ENCODE results near the gene NKAPL. TPM values are rescaled to one million over a fixed set of nuclear protein-coding genes. Genes with fewer than 3 reads are reported as not detected.

NKAPL gene
- total and polyA plus RNA-seq, 2 of the 13 experiments (the other 11 are each of a cell fraction or from before 2014, with no cell fraction given), result not detected

- TF ChIP-seq GLMP (CRISPR knock-in tag; IDR thresholded peaks at IDR 0.05; ENCODE audit: borderline replicate concordance) (no peak), PRMT3 (CRISPR knock-in tag; IDR thresholded peaks at IDR 0.05; ENCODE audit: borderline replicate concordance, low read depth) (0 out of 2 replicates have a peak, but pooled peaks have one; percentile 38), MAFF (IDR thresholded peaks at IDR 0.05; ENCODE audit: low read depth, low read length) (peak; percentile 70; the same call in 1 of the 2 replicates), CSRNP1 (CRISPR knock-in tag; IDR thresholded peaks at IDR 0.05) (0 out of 2 replicates have a peak, but pooled peaks have one; percentile 39), ZNF7 (CRISPR knock-in tag; IDR thresholded peaks at IDR 0.05) (0 out of 2 replicates have a peak, but pooled peaks have one; percentile 44), SOX13 (IDR thresholded peaks at IDR 0.05) (peak; percentile 63), SOX13 (CRISPR knock-in tag; conservative IDR thresholded peaks at IDR 0.05 in 1 of 2, IDR thresholded peaks at IDR 0.05 in 1 of 2) (peak in 1 of 2 experiments; percentile 82; a peak in 2 of 4 replicates), ZBTB7B (CRISPR knock-in tag; IDR thresholded peaks at IDR 0.05) (peak; percentile 35), ZFP37 (CRISPR knock-in tag; IDR thresholded peaks at IDR 0.05; ENCODE audit: borderline replicate concordance) (peak; percentile 57; the same call in 1 of the 2 replicates), GMEB1 (CRISPR knock-in tag; IDR thresholded peaks at IDR 0.05; ENCODE audit: borderline replicate concordance) (peak; percentile 38; the same call in 1 of the 2 replicates), MYC (CRISPR knock-in tag; IDR thresholded peaks at IDR 0.05; ENCODE audit: borderline replicate concordance) (peak; percentile 62), GPBP1L1 (CRISPR knock-in tag; IDR thresholded peaks at IDR 0.05) (no peak), ZNF24 (IDR thresholded peaks at IDR 0.05) (peak; percentile 97), ZNF567 (CRISPR knock-in tag; IDR thresholded peaks at IDR 0.05; ENCODE audit: borderline replicate concordance) (peak; percentile 22; the same call in 1 of the 2 replicates), NR2C2 (CRISPR knock-in tag; IDR thresholded peaks at IDR 0.05; ENCODE audit: borderline replicate concordance) (peak; percentile 43; the same call in 1 of the 2 replicates), ZFX (CRISPR knock-in tag; IDR thresholded peaks at IDR 0.05; ENCODE audit: low read depth) (peak; percentile 8; the same call in 1 of the 2 replicates), TEAD3 (CRISPR knock-in tag; optimal IDR thresholded peaks at IDR 0.05; ENCODE audit: borderline replicate concordance) (peak; percentile 61), CBFB (CRISPR knock-in tag; IDR thresholded peaks at IDR 0.05) (0 out of 2 replicates have a peak, but pooled peaks have one; percentile 17), ZFP36 (IDR thresholded peaks at IDR 0.05; ENCODE audit: borderline replicate concordance, low read depth, low read length, partially characterized antibody) (no peak), ATF4 (CRISPR knock-in tag; IDR thresholded peaks at IDR 0.05) (0 out of 4 replicates have a peak, but pooled peaks of 1 of the 2 experiments have one; percentile 49)
Observed at GRCh38 chr6:28212510-28213212, 46.4 kb upstream of the NKAPL start (continued).

All from HepG2 (cell line).